Neutrophil (primary cell): Measurements from ENCODE around the gene ZNF423.
"Not testable (repeated sequence)": the region's sequence is repeated elsewhere in the genome, so short reads cannot be mapped to it uniquely, and the experiment has no call there.

Experiments used
- H3K27ac ChIP-seq: fragments of 200-600 bp; sonication (generic); 2 replicates; pipeline ENCODE4 v1.5.1; 2016; ENCODE audit warnings: mild to moderate bottlenecking, moderate library complexity
- H3K27me3 ChIP-seq: fragments of 200-600 bp; sonication (generic); 2 replicates; pipeline ENCODE4 v1.6.0; 2016; ENCODE audit warnings: mild to moderate bottlenecking
- H3K36me3 ChIP-seq: fragments of 200-600 bp; sonication (generic); 2 replicates; pipeline ENCODE4 v1.5.1; 2017
- H3K4me1 ChIP-seq, 2 experiments: fragments of 200-600 bp in 1 of 2; sonication (generic) in 1 of 2; 1 replicate in 1 of 2; 2 replicates in 1 of 2; pipeline versions ENCODE4 v1.5.1 to v1.6.1; 2013 to 2016; ENCODE audit warnings: low read depth in 1 of 2, low read length in 1 of 2, mild to moderate bottlenecking in 1 of 2, moderate library complexity in 1 of 2; ENCODE audit not compliant: control insufficient read depth in 1 of 2, insufficient read depth in 1 of 2
- H3K4me3 ChIP-seq, 2 experiments: fragments of 200-600 bp in 1 of 2; sonication (generic) in 1 of 2; 1 replicate in 1 of 2; 2 replicates in 1 of 2; pipeline ENCODE4 v1.5.1; 2013 to 2016; ENCODE audit warnings: low read depth in 1 of 2, low read length in 1 of 2, mild to moderate bottlenecking in 1 of 2, moderate library complexity in 1 of 2
- H3K9me3 ChIP-seq: fragments of 200-600 bp; sonication (generic); 2 replicates; pipeline ENCODE4 v1.5.1; 2016
- TF ChIP-seq, protein P1 (sequence below): fragments of 200-600 bp; sonication (generic); IDR thresholded peaks from 2 replicates; pipeline ENCODE4 v1.5.1; 2016; ENCODE audit warnings: antibody characterized with exemption

Gene ZNF423

GRCh38 chr16:49884033-49885015 lies 28.4 kb upstream of the ZNF423 start:
- TF ChIP-seq, protein P1, sequence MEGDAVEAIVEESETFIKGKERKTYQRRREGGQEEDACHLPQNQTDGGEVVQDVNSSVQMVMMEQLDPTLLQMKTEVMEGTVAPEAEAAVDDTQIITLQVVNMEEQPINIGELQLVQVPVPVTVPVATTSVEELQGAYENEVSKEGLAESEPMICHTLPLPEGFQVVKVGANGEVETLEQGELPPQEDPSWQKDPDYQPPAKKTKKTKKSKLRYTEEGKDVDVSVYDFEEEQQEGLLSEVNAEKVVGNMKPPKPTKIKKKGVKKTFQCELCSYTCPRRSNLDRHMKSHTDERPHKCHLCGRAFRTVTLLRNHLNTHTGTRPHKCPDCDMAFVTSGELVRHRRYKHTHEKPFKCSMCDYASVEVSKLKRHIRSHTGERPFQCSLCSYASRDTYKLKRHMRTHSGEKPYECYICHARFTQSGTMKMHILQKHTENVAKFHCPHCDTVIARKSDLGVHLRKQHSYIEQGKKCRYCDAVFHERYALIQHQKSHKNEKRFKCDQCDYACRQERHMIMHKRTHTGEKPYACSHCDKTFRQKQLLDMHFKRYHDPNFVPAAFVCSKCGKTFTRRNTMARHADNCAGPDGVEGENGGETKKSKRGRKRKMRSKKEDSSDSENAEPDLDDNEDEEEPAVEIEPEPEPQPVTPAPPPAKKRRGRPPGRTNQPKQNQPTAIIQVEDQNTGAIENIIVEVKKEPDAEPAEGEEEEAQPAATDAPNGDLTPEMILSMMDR: no peak
- H3K27ac ChIP-seq: no peak overlapping the region
- H3K27me3 ChIP-seq: peaks cover 5% of the 10 kb centered on the region
- no peaks in the 10 kb centered on the region for H3K36me3 ChIP-seq
- no peak overlapping the region for H3K4me3 ChIP-seq
- H3K9me3 ChIP-seq: no peaks in the 10 kb centered on the region
- H3K4me1 ChIP-seq: no peaks in the 10 kb centered on the region

DNA sequence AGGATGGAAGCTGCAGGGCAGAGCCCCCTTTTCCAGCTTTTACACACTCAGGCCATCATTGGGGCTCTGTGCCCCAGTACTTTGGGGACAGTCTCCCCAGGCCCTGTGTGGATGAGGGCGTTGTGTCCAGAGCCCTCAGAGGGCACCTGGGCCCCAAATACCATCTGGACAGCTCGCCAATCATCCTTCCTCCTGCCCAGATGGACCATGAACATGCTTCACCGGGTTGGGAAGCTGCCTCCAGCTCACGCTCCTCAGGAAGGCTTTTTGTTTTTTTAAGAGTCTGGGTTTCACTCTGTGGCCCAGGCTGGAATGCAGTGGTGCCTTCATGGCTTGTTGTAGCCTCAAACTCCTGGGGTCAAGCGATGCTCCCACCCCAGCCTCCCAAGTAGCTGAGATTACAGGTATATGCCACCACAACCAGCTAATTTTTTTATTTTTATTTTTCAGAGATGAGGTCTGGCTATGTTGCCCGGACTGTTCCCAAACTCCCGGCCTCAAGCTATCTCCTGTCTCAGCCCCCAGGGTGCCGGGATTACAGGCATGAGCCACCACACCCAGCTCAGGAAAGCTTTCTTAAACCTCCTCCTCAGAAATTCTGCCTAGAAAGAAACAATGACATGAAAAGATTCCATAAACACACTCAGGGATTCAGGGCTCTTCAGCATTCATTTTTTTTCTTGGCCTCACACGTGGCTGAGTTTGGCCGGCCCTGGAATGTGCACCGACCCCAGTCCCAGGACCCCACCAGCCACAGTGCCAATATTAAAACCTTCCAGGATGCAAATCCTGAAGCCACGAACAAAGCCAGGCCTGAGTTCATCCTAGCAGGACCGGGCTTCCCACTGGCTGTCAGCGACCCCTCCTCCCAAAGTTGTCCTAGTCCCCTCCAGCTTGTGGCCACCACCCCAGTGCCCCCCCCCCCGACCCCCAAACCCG lies 27.4 kb upstream of the ZNF423 start:
- no peaks in the 10 kb centered on the region for H3K4me1 ChIP-seq
- no peak overlapping the region for H3K27ac ChIP-seq
- TF ChIP-seq, protein P1: no peak
- H3K4me3 ChIP-seq: no peak overlapping the region
- H3K36me3 ChIP-seq: no peaks in the 10 kb centered on the region
- H3K9me3 ChIP-seq: no peaks in the 10 kb centered on the region
- H3K27me3 ChIP-seq: peaks cover 6% of the 10 kb centered on the region

- TF ChIP-seq, protein P1: no peak
- no peaks in the 10 kb centered on the region for H3K4me1 ChIP-seq
- H3K36me3 ChIP-seq: no peaks in the 10 kb centered on the region
- no peaks in the 10 kb centered on the region for H3K9me3 ChIP-seq
- H3K27me3 ChIP-seq: peaks cover 20% of the 10 kb centered on the region
- H3K4me3 ChIP-seq: no peak overlapping the region
- H3K27ac ChIP-seq: no peak overlapping the region
These were observed 26.0 kb upstream of the ZNF423 start for GRCh38 chr16:49881890-49882289.

GRCh38 chr16:49878540-49878939 lies 22.6 kb upstream of the ZNF423 start:
- not testable (repeated sequence) for H3K36me3 ChIP-seq, H3K4me1 ChIP-seq, H3K9me3 ChIP-seq, H3K27ac ChIP-seq, H3K4me3 ChIP-seq
- H3K27me3 ChIP-seq: peaks cover 52% of the 10 kb centered on the region

- Histone ChIP-seq H3K4me1 (no peaks in the 10 kb centered on the region), H3K9me3 (no peaks in the 10 kb centered on the region), H3K27me3 (peaks cover 65% of the 10 kb centered on the region), H3K36me3 (no peaks in the 10 kb centered on the region), H3K4me3 (no peak overlapping the region), H3K27ac (no peak overlapping the region)
- TF ChIP-seq, protein P1: no peak
These were observed 20.8 kb upstream of the ZNF423 start for GRCh38 chr16:49876716-49877129.
